Measurements from ENCODE around the gene PPM1H. TPM values are rescaled to one million over a fixed set of nuclear protein-coding genes. Genes with fewer than 3 reads are reported as not detected.

PPM1H gene
- total and polyA plus RNA-seq, 2 of the 8 experiments (the other 6 are each of a cell fraction or from before 2014, with no cell fraction given): 16.4 to 36.1 TPM

DNA sequence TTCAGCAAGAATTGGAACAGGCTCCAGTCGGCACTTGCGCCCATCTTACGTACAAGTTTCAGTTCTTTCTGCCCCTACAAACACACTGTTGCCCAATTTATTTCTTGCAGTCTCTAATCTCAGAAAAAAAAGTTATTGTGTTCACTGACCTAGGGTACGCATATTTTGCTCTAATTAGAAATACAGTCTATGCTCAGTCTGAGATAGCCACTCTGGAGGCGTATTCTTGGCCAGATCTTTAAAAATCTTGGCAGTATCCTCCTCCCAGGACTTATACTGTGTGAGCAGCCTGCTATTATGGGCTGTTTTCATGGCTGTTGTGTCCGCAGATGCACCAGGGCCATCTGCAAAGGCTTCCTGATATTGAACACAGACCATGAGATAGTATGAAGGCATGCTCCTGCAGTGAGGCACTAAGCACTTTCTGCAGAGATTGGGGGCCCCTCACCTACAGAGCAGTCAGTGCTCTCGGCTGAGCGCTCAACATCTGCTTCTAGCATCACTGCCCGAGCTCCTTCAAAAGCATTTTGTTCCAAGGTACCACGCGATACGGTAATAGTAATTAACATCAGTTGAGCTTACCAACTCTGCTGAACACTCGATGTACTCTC, 57.9 kb downstream of the PPM1H start:
- H2BK120ac ChIP-seq (replicated peaks; ENCODE audit: low read depth, low read length): no peak overlapping the region
- FAIRE-seq: no peak
- H2BK5ac ChIP-seq (ENCODE audit: low read depth, low read length): no peak overlapping the region
- ChIA-PET POLR2A (ENCODE audit: partially characterized antibody) (no interaction called here), CTCF (ENCODE audit: partially characterized antibody) (no interaction called here)
- H3K36me3 ChIP-seq (ENCODE audit: control insufficient read depth in 2 of 4, insufficient read depth in 4 of 4, low read length in 3 of 4): peaks cover 0 to 8% (median 0%) of the 10 kb centered on the region in 4 experiments; a peak in 4 of 8 replicates
- no peak overlapping the region for H4K91ac ChIP-seq (replicated peaks; ENCODE audit: insufficient read length, low read length)
- H2BK12ac ChIP-seq (ENCODE audit: low read depth, low read length): no peak overlapping the region
- no peak overlapping the region for H2AFZ ChIP-seq (ENCODE audit: low read length)
- H4K5ac ChIP-seq (ENCODE audit: insufficient read length, low read depth, low read length): no peak overlapping the region
- no peak overlapping the region for H3K14ac ChIP-seq (ENCODE audit: insufficient read length)
- no peak overlapping the region for H2BK15ac ChIP-seq (ENCODE audit: low read length)
- H2AK5ac ChIP-seq (ENCODE audit: low read depth, low read length): no peak overlapping the region
- peaks cover 0 to 25% of the 10 kb centered on the region in 2 experiments; a peak in 3 of 4 replicates for H3K79me2 ChIP-seq (ENCODE audit: control insufficient read depth in 1 of 2, insufficient read depth in 2 of 2, low read length in 2 of 2)
- H4K20me1 ChIP-seq (replicated peaks in 1 of 2; ENCODE audit: control insufficient read depth in 1 of 2, insufficient read depth in 2 of 2, low read length in 2 of 2): peaks cover 0 to 1% of the 10 kb centered on the region in 2 experiments
- H3K27me3 ChIP-seq (replicated peaks in 1 of 4; ENCODE audit: control insufficient read depth in 3 of 4, extremely low read depth in 1 of 4, insufficient read depth in 3 of 4, low read length in 3 of 4): no peaks in the 10 kb centered on the region
- no peaks in the 10 kb centered on the region for H3K4me1 ChIP-seq (replicated peaks in 1 of 4; ENCODE audit: control insufficient read depth in 3 of 4, insufficient read depth in 4 of 4, low read length in 3 of 4)
- H3K4me2 ChIP-seq (ENCODE audit: insufficient read depth in 1 of 2, low read depth in 2 of 2, low read length in 2 of 2): no peak overlapping the region
- no peaks in the 10 kb centered on the region for H3K9me3 ChIP-seq (ENCODE audit: insufficient read depth in 2 of 2, low read depth in 1 of 2, low read length in 1 of 2)
- H3K23ac ChIP-seq (ENCODE audit: insufficient read length): no peak overlapping the region
- H3K18ac ChIP-seq (ENCODE audit: extremely low read depth, low read length): no peak overlapping the region
- TF ChIP-seq SAP30 (IDR thresholded peaks at IDR 0.05; ENCODE audit: insufficient read depth, insufficient replicate concordance, low read length) (no peak), ASH2L (IDR thresholded peaks at IDR 0.05; ENCODE audit: low read length) (no peak)
- WGBS, 2 experiments (ENCODE audit: extremely low coverage in 1 of 2, insufficient coverage in 1 of 2, insufficient read length in 1 of 2, insufficient replicate concordance in 2 of 2, low coverage in 1 of 2, low lambda C conversion rate in 2 of 2, missing lambda C conversion rate in 1 of 2): 94% methylated on average over 13 of the region's 13 CpGs; no CpG with 5 or more reads in 1 of the 2 experiments
- DNase-seq (ENCODE audit: low read depth in 1 of 2, low spot score in 2 of 2): no peak
- H3K4me3 ChIP-seq (ENCODE audit: extremely low read depth in 1 of 4, insufficient read depth in 2 of 4, low read depth in 3 of 4, low read length in 4 of 4): no peak overlapping the region
- no peak overlapping the region for H3K27ac ChIP-seq (ENCODE audit: low read depth, low read length)
- H3K4ac ChIP-seq (replicated peaks; ENCODE audit: insufficient read length, low read depth, low read length): no peak overlapping the region
- no peak overlapping the region for H3K56ac ChIP-seq (replicated peaks; ENCODE audit: insufficient read length, low read depth, low read length)
- no peak overlapping the region for H3K9ac ChIP-seq (replicated peaks in 1 of 4; ENCODE audit: extremely low read depth in 1 of 4, low read depth in 3 of 4, low read length in 3 of 4)
- H2BK20ac ChIP-seq (ENCODE audit: low read length): no peak overlapping the region
- H4K8ac ChIP-seq (ENCODE audit: extremely low read depth, insufficient read depth, low read length): no peak overlapping the region
- no peaks in the 10 kb centered on the region for H3K23me2 ChIP-seq (ENCODE audit: low read depth, low read length)
- H3K79me1 ChIP-seq (ENCODE audit: low read depth, low read length): no peaks in the 10 kb centered on the region; the same call in 1 of the 2 replicates
